Measurements from ENCODE around the gene PHACTR3.

DNA sequence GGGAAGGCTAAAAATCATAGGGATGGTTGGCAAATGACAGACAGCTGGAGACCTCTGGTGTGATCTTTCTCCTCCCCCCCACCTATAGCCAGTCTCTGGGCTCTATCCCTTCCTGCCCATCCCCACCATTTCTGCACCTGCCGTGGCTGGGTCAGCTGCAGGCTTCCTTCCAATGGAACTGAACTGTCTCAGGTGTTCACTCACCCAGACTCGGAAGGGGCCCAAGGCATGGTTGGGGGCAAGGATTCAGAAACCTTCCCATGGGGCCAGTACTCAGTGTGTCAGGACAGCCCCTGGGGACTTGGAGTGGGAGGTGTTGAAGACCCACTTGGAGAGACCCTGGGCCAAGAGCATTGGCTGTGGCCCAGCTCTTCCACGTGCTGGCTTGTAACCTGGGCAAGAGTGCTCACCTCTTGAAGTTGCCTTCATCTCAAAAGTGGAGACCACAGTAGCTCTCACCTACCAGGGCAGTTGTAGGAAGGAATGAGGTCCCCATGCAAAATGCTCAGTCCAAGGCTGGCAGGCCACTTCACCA is 1.7 kb upstream of the PHACTR3 start:
- TF ChIP-seq CTCF (IDR thresholded peaks at IDR 0.05; ENCODE audit: low read length) (no peak), EZH2 (IDR thresholded peaks at IDR 0.05; ENCODE audit: borderline replicate concordance, low read length) (no peak)

All from OCI-LY1 (cell line).